Activated effector memory CD4-positive, alpha-beta T cell treated with Interleukin-2 at 50 U/mL for 16 hours (primary cell): ENCODE data around the gene VRK3.

ENCODE experiments used
- DNase-seq: peaks from one replicate; pipeline ENCODE4 v3.0.0-alpha.2; 2020

Gene VRK3

GRCh38 chr19:49929611-49930482 is 95.3 kb downstream of the VRK3 start:
- peak; percentile 84 for DNase-seq

- DNase-seq = peak; percentile 82
These were observed 96.0 kb downstream of the VRK3 start, which contains the start of the genes ATF5 and NUP62 for GRCh38 chr19:49929121-49929610. TSS of gene ATF5 (plus strand) at chr19:49929205. CDS start at chr19:49930851, 1,646 bp downstream. TSS of gene NUP62 (minus strand) at chr19:49929504. CDS start at chr19:49909807, 19,697 bp downstream.

- DNase-seq = no peak
These were observed 97.5 kb downstream of the VRK3 start for GRCh38 chr19:49927526-49928264.

- DNase-seq = no peak
These were observed 98.7 kb downstream of the VRK3 start for GRCh38 chr19:49926515-49926914.
